Astrocyte (in vitro differentiated cells and primary cell): ENCODE data around the gene DCTPP1. TPM values are rescaled to one million over a fixed set of nuclear protein-coding genes. Genes with fewer than 3 reads are reported as not detected.

Source experiments
- DNase-seq: peaks from one replicate; pipeline ENCODE4 v3.0.0-alpha.2; 2010; ENCODE audit warnings: low read depth
- FAIRE-seq: peaks from 2 replicates; lab custom pipeline; 2011; peaks lifted over from hg19 to GRCh38; lab: Jason Lieb, UNC
- H2AFZ ChIP-seq: 2 replicates; pipeline ENCODE4 v1.6.0; 2012; ENCODE audit warnings: low read depth, low read length, inconsistent platforms
- H3K27ac ChIP-seq: 2 replicates; pipeline ENCODE4 v1.5.1; 2011; ENCODE audit warnings: low read depth, low read length, inconsistent platforms
- H3K27me3 ChIP-seq: 2 replicates; pipeline ENCODE4 v1.6.0; 2011; ENCODE audit warnings: low read length, inconsistent platforms; ENCODE audit not compliant: insufficient read depth
- H3K36me3 ChIP-seq: 2 replicates; pipeline ENCODE4 v1.5.1; 2011; ENCODE audit warnings: low read length, inconsistent platforms; ENCODE audit not compliant: insufficient read depth
- H3K4me1 ChIP-seq: 2 replicates; pipeline ENCODE4 v1.5.1; 2011; ENCODE audit warnings: low read length, inconsistent platforms; ENCODE audit not compliant: insufficient read depth
- H3K4me2 ChIP-seq: 2 replicates; pipeline ENCODE4 v1.6.0; 2012; ENCODE audit warnings: low read length, inconsistent platforms
- H3K4me3 ChIP-seq: 2 replicates; pipeline ENCODE4 v1.5.1; 2011; ENCODE audit warnings: low read depth, mild to moderate bottlenecking, low read length, inconsistent platforms; ENCODE audit not compliant: insufficient read depth
- H3K79me2 ChIP-seq: 2 replicates; pipeline ENCODE4 v1.6.0; 2012; ENCODE audit warnings: mild to moderate bottlenecking, low read length, inconsistent platforms; ENCODE audit not compliant: insufficient read depth
- H3K9ac ChIP-seq: 2 replicates; pipeline ENCODE4 v1.6.0; 2012; ENCODE audit warnings: mild to moderate bottlenecking, low read length, inconsistent platforms
- H3K9me3 ChIP-seq: 2 replicates; pipeline ENCODE4 v1.5.1; 2012; ENCODE audit warnings: low read depth, mild to moderate bottlenecking, low read length, inconsistent platforms; ENCODE audit not compliant: insufficient read depth
- H4K20me1 ChIP-seq: 2 replicates; pipeline ENCODE4 v1.6.0; 2012; ENCODE audit warnings: low read length, inconsistent platforms; ENCODE audit not compliant: insufficient read depth
- H3K27ac Mint-ChIP-seq: one replicate; pipeline ENCODE4 v1.8.0; 2021; ENCODE audit warnings: mild to moderate bottlenecking, mixed read lengths; ENCODE audit not compliant: unreplicated experiment
- H3K27me3 Mint-ChIP-seq: one replicate; pipeline ENCODE4 v1.8.0; 2021; ENCODE audit warnings: low read depth, mixed read lengths; ENCODE audit not compliant: unreplicated experiment
- H3K36me3 Mint-ChIP-seq: one replicate; pipeline ENCODE4 v1.8.0; 2021; ENCODE audit warnings: low read depth, mixed read lengths; ENCODE audit not compliant: unreplicated experiment
- H3K4me1 Mint-ChIP-seq: one replicate; pipeline ENCODE4 v1.8.0; 2021; ENCODE audit warnings: low read depth, mixed read lengths; ENCODE audit not compliant: unreplicated experiment
- H3K4me3 Mint-ChIP-seq: one replicate; pipeline ENCODE4 v1.8.0; 2021; ENCODE audit warnings: mild to moderate bottlenecking, moderate library complexity, mixed read lengths; ENCODE audit not compliant: unreplicated experiment
- H3K9me3 Mint-ChIP-seq: one replicate; pipeline ENCODE4 v1.8.0; 2021; ENCODE audit warnings: mild to moderate bottlenecking, mixed read lengths; ENCODE audit not compliant: unreplicated experiment
- CTCF ChIP-seq: IDR thresholded peaks from 2 replicates; pipeline ENCODE4 v1.5.1; 2011; ENCODE audit warnings: low read depth, mild to moderate bottlenecking, inconsistent platforms, low read length, moderate library complexity; ENCODE audit not compliant: insufficient read depth
- EZH2 ChIP-seq: IDR thresholded peaks from 2 replicates; pipeline ENCODE4 v1.6.1; 2012; ENCODE audit warnings: mild to moderate bottlenecking, low read length, inconsistent platforms; ENCODE audit not compliant: insufficient read depth
- total RNA-seq: library from RNA; stranded (reverse); gene quantifications from 2 replicates; pipeline ENCODE4 v1.2.1, GENCODE V29; 2021

DCTPP1 gene
- total RNA-seq, 1 donor from 2014 or later = 36.5 TPM

DNA sequence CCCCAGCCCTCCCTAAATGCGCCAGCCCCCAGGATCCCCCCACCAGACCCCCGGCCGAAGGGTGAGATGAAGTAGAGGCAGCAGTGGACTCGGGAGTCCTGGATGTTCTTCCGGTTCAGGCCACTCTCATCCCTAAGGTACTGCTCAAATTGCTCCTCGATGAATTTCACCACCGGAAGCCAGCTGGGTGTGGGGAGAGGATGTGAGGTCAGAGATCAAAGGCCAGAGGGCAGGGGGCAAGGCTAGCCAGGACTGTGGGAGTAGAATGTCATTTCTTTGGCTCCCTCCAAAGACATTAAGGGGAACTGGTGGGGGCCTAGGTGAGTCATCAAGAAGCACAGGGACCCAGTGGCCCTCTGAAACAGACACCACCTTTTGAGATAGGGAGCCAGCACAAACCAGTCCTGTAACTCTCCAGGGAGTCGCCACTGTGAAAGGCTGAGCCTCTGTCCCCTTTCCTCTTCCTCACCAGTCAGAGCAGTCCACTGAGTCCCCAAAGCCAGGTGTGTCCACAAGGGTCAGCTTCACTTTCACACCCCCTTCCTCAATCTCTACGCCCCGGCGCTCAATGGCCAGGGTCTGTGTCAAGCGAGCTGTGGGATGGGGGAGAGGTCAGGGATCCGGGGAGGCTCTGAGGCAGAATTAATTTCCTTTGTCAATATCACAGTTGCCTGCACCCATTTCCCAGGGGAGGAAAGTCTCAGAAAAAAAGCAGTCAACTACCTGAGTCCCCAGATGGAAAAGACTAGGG, 48.4 kb downstream of the DCTPP1 start:
- peaks cover 15% of the 10 kb centered on the region for H3K4me1 ChIP-seq
- no peaks in the 10 kb centered on the region for H3K27me3 Mint-ChIP-seq
- no peaks in the 10 kb centered on the region for H3K9me3 Mint-ChIP-seq
- no peaks in the 10 kb centered on the region for H3K27me3 ChIP-seq
- H3K9ac ChIP-seq = no peak overlapping the region
- peaks cover 6% of the 10 kb centered on the region for H3K79me2 ChIP-seq
- no peak overlapping the region for H3K4me3 Mint-ChIP-seq
- no peaks in the 10 kb centered on the region for H3K36me3 ChIP-seq
- peaks cover 8% of the 10 kb centered on the region for H4K20me1 ChIP-seq
- no peak overlapping the region for H3K4me3 ChIP-seq
- H2AFZ ChIP-seq = no peak overlapping the region
- H3K4me2 ChIP-seq = no peak overlapping the region
- peaks cover 6% of the 10 kb centered on the region for H3K4me1 Mint-ChIP-seq
- FAIRE-seq (no peak), DNase-seq (no peak)
- H3K36me3 Mint-ChIP-seq = peaks cover 2% of the 10 kb centered on the region
- H3K27ac ChIP-seq = no peak overlapping the region
- H3K9me3 ChIP-seq = no peaks in the 10 kb centered on the region
- no peak overlapping the region for H3K27ac Mint-ChIP-seq
- TF ChIP-seq CTCF = no peak
- TF ChIP-seq EZH2 = no peak

GRCh38 chr16:30380803-30381208, 49.0 kb downstream of the DCTPP1 start:
- no peak for TF ChIP-seq CTCF
- no peak for TF ChIP-seq EZH2
- Histone ChIP-seq H4K20me1 (peaks cover 8% of the 10 kb centered on the region), H2AFZ (no peak overlapping the region), H3K27ac (no peak overlapping the region), H3K4me2 (no peak overlapping the region), H3K9ac (no peak overlapping the region), H3K9me3 (no peaks in the 10 kb centered on the region), H3K27me3 (no peaks in the 10 kb centered on the region), H3K79me2 (peaks cover 6% of the 10 kb centered on the region), H3K36me3 (no peaks in the 10 kb centered on the region), H3K4me3 (no peak overlapping the region), H3K4me1 (peaks cover 15% of the 10 kb centered on the region)
- FAIRE-seq (no peak), DNase-seq (no peak)
- H3K36me3 Mint-ChIP-seq = peaks cover 2% of the 10 kb centered on the region
- H3K9me3 Mint-ChIP-seq = no peaks in the 10 kb centered on the region
- no peaks in the 10 kb centered on the region for H3K27me3 Mint-ChIP-seq
- H3K4me1 Mint-ChIP-seq = peaks cover 6% of the 10 kb centered on the region
- no peak overlapping the region for H3K27ac Mint-ChIP-seq
- H3K4me3 Mint-ChIP-seq = no peak overlapping the region
